ENCODE measurements around the gene SFXN5. TPM values are rescaled to one million over a fixed set of nuclear protein-coding genes. Genes with fewer than 3 reads are reported as not detected.

SFXN5 gene
- total RNA-seq, 1 donor from 2014 or later: 12.7 TPM

GRCh38 chr2:72933646-72934151, 137.8 kb downstream of the SFXN5 start:
- Mint-ChIP-seq H3K9me3 (ENCODE audit: unreplicated experiment) (no peaks in the 10 kb centered on the region), H3K36me3 (ENCODE audit: unreplicated experiment) (peaks cover 2% of the 10 kb centered on the region), H3K4me3 (ENCODE audit: unreplicated experiment) (no peak overlapping the region), H3K27ac (ENCODE audit: unreplicated experiment) (no peak overlapping the region), H3K27me3 (ENCODE audit: unreplicated experiment) (peaks cover 36% of the 10 kb centered on the region), H3K4me1 (ENCODE audit: unreplicated experiment) (peaks cover 4% of the 10 kb centered on the region)
- TF ChIP-seq CTCF (IDR thresholded peaks at IDR 0.05): no peak
- DNase-seq (ENCODE audit: extremely low spot score, unreplicated experiment): no peak

- no peak for DNase-seq (ENCODE audit: extremely low spot score, unreplicated experiment)
- Mint-ChIP-seq H3K9me3 (ENCODE audit: unreplicated experiment) (no peaks in the 10 kb centered on the region), H3K36me3 (ENCODE audit: unreplicated experiment) (peaks cover 2% of the 10 kb centered on the region), H3K4me3 (ENCODE audit: unreplicated experiment) (no peak overlapping the region), H3K27ac (ENCODE audit: unreplicated experiment) (no peak overlapping the region), H3K4me1 (ENCODE audit: unreplicated experiment) (peaks cover 4% of the 10 kb centered on the region), H3K27me3 (ENCODE audit: unreplicated experiment) (peaks cover 36% of the 10 kb centered on the region)
- TF ChIP-seq CTCF (IDR thresholded peaks at IDR 0.05): no peak
These were observed 138.3 kb downstream of the SFXN5 start for GRCh38 chr2:72933207-72933606.

GRCh38 chr2:72932805-72933204, 138.7 kb downstream of the SFXN5 start:
- Mint-ChIP-seq H3K27ac (ENCODE audit: unreplicated experiment) (no peak overlapping the region), H3K36me3 (ENCODE audit: unreplicated experiment) (no peaks in the 10 kb centered on the region), H3K27me3 (ENCODE audit: unreplicated experiment) (peaks cover 32% of the 10 kb centered on the region), H3K9me3 (ENCODE audit: unreplicated experiment) (no peaks in the 10 kb centered on the region), H3K4me1 (ENCODE audit: unreplicated experiment) (peaks cover 4% of the 10 kb centered on the region), H3K4me3 (ENCODE audit: unreplicated experiment) (no peak overlapping the region)
- no peak for TF ChIP-seq CTCF (IDR thresholded peaks at IDR 0.05)
- DNase-seq (ENCODE audit: extremely low spot score, unreplicated experiment): no peak

- peaks cover 4% of the 10 kb centered on the region for H3K4me1 Mint-ChIP-seq (ENCODE audit: unreplicated experiment)
- DNase-seq (ENCODE audit: extremely low spot score, unreplicated experiment): no peak
- no peak overlapping the region for H3K4me3 Mint-ChIP-seq (ENCODE audit: unreplicated experiment)
- no peaks in the 10 kb centered on the region for H3K9me3 Mint-ChIP-seq (ENCODE audit: unreplicated experiment)
- H3K27ac Mint-ChIP-seq (ENCODE audit: unreplicated experiment): no peak overlapping the region
- TF ChIP-seq CTCF (IDR thresholded peaks at IDR 0.05): no peak
- peaks cover 30% of the 10 kb centered on the region for H3K27me3 Mint-ChIP-seq (ENCODE audit: unreplicated experiment)
- no peaks in the 10 kb centered on the region for H3K36me3 Mint-ChIP-seq (ENCODE audit: unreplicated experiment)
These were observed 139.3 kb downstream of the SFXN5 start for GRCh38 chr2:72932045-72932740.

- DNase-seq (ENCODE audit: extremely low spot score, unreplicated experiment): no peak
- H3K4me1 Mint-ChIP-seq (ENCODE audit: unreplicated experiment): peaks cover 4% of the 10 kb centered on the region
These were observed 140.1 kb downstream of the SFXN5 start for GRCh38 chr2:72931280-72931910.

More at GRCh38 chr2:72931280-72931910, 140.1 kb downstream of the SFXN5 start:
- Mint-ChIP-seq H3K27me3 (ENCODE audit: unreplicated experiment) (peaks cover 28% of the 10 kb centered on the region), H3K4me3 (ENCODE audit: unreplicated experiment) (no peak overlapping the region), H3K36me3 (ENCODE audit: unreplicated experiment) (no peaks in the 10 kb centered on the region), H3K9me3 (ENCODE audit: unreplicated experiment) (no peaks in the 10 kb centered on the region), H3K27ac (ENCODE audit: unreplicated experiment) (no peak overlapping the region)
- no peak for TF ChIP-seq CTCF (IDR thresholded peaks at IDR 0.05)
